Limb (tissue), 2 donors: ENCODE data around the gene RAD51B.
"Not testable (repeated sequence)": the region's sequence is repeated elsewhere in the genome, so short reads cannot be mapped to it uniquely, and the experiment has no call there.

ENCODE experiments used
- DNase-seq, 2 donors: peaks; one replicate each; pipeline ENCODE4 v3.0.0-alpha.2; 2016; ENCODE audit errors: extremely low spot score in 2 of 2

RAD51B gene

GRCh38 chr14:67819563-67820421 lies at the start of gene RAD51B:
RAD51B (plus strand) TSS chr14:67819779.
- DNase-seq, result peak; percentile 90 to 92

DNA sequence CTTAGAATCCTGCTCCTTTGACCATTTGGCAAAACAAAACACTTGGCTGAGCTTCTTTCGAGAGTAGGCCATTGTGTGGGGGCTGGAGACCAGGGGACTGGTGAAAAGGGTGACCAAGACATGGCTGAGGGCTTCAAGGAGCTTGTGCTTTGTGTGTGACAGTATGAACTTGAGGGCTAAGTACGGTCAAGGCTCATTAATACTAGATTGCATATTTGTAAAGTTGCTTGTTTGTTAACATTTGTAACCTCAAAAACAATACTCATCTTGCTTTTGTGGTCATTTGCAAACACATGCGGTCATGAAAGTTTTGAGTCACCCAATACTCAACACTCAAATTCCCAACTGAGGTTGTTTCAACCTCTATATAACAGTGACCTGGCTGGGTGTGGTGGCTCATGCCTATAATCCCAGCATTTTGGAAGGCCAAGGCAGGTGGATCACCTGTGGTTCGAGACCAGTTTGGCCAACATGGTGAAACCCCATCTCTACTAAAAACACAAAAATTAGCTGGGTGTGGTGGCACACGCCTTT lies 45.7 kb upstream of the RAD51B start:
- no peak for DNase-seq

GRCh38 chr14:67776653-67777322 lies 42.8 kb upstream of the RAD51B start:
- DNase-seq, result no peak

- no peak for DNase-seq
Observed at GRCh38 chr14:67778792-67779191, 40.8 kb upstream of the RAD51B start.

- no peak for DNase-seq
Observed at GRCh38 chr14:67782090-67782489, 37.5 kb upstream of the RAD51B start.

GRCh38 chr14:67784244-67784823 lies 35.2 kb upstream of the RAD51B start:
- no peak for DNase-seq

- DNase-seq, result no peak
Observed at GRCh38 chr14:67785270-67786109, 34.1 kb upstream of the RAD51B start.

GRCh38 chr14:67787673-67788072 lies 31.9 kb upstream of the RAD51B start:
- no peak for DNase-seq

DNA sequence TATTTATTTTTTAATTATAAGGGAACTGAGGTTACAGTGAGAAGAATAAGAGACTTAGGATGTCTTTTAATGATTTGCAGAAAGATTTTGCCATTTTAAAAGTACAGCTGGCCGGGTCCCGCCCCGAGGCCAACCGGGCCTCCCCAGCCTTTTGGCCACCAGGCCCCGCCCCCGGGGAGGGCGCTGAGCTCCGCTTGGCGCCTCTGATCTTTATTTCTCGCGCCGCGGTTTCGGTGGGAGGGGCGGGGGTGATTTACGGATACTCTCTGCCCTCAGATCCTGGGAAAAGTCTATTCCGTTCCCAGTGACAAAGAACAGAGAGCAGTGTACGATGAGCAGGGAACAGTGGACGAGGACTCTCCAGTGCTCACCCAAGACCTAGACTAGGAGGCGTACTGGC lies 20.8 kb upstream of the RAD51B start:
- no peak for DNase-seq

- DNase-seq, result no peak
Observed at GRCh38 chr14:67800743-67801142, 18.8 kb upstream of the RAD51B start.

DNA sequence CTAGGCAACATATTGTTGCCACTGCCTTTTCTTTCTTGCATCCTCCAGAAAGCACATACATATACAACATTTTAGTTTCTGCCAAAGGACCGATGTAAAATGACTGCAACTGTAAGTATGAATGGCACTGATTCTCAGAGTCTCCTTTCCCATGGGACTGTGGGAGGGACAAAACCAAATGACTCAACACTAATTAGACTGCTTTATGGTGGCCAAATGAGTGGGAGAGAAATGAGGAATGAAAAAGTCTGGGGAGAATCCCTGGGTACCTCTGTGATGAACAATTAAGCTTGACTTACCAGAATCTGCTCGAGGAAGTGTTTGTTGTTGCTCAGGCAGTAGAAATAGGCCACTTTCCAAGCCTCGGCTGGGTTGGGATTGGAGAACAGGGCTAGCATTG lies 13.3 kb upstream of the RAD51B start:
- no peak for DNase-seq

- no peak for DNase-seq
Observed at GRCh38 chr14:67814821-67815220, 4.8 kb upstream of the RAD51B start.

GRCh38 chr14:67815573-67816225 lies 3.9 kb upstream of the RAD51B start:
- no peak for DNase-seq

GRCh38 chr14:67816326-67817002 lies 3.1 kb upstream of the RAD51B start, which contains the start of gene ZFYVE26:
ZFYVE26 (minus strand) TSS chr14:67816590; CDS start chr14:67815963, 627 bp downstream.
- peak; percentile 92 to 99 for DNase-seq

- DNase-seq, result no peak
Observed at GRCh38 chr14:67817750-67818438, 1.7 kb upstream of the RAD51B start.

DNA sequence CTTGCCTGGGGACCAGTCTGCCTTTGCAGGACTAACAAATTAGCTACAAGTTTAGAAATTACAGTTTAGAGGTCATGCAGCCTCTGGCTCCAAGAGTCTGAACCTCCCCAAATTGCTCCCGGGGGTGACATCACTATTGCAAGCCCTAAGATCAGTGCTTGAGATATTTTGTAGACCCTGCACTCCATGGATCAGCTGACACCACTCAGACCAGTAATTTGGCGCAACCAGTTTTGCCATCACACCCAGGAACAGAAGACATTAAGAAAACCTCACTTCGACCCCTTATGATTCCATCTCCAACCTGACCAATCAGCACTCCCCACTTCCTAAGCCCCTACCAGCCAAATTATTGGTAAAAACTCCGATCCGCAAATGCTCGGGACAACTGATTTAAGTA lies 1.1 kb upstream of the RAD51B start:
- DNase-seq, result not testable (repeated sequence)

GRCh38 chr14:67820428-67820971 lies 921 bp downstream of the RAD51B start:
- DNase-seq, result no peak

GRCh38 chr14:67821121-67821520 lies 1.5 kb downstream of the RAD51B start:
- no peak for DNase-seq

DNA sequence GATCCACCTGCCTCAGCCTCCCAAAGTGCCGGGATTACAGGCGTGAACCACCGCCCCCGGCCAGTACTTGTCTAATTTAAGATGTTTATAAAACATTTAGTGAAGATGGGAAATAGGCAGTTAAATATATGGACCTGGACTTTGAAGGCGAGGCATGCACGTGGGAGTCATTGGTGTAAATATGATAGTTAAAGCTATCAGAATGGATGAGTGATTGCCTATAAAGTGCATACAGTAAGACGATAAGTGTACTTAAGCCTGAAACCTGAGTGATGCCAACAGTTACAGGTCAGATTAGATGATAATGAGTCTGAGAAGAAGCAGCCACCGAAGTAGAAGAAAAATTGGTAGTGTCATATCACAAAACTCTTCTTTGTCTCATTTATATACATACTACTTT lies 11.5 kb downstream of the RAD51B start:
- DNase-seq, result no peak
